HuH-7.5 (cell line): Measurements from ENCODE around the gene LRRC71.
A peak's percentile ranks its signal among the peaks of the same experiment; 100 is the strongest.

Experiments
- DNase-seq: peaks from one replicate; pipeline ENCODE4 v3.0.0; 2011; ENCODE audit warnings: low spot score

LRRC71 gene

GRCh38 chr1:156892190-156893047 is 28.0 kb upstream of the LRRC71 start:
- peak; percentile 95 for DNase-seq

GRCh38 chr1:156893048-156893953 is 27.1 kb upstream of the LRRC71 start, which contains the start of gene PEAR1:
PEAR1 (plus strand) TSS chr1:156893718; CDS start chr1:156903927, 10,209 bp downstream.
- no peak for DNase-seq

GRCh38 chr1:156894001-156894400 is 26.4 kb upstream of the LRRC71 start:
- no peak for DNase-seq

- DNase-seq: no peak
Measured at GRCh38 chr1:156894711-156895454, 25.5 kb upstream of the LRRC71 start.

GRCh38 chr1:156895455-156895812 is 25.0 kb upstream of the LRRC71 start:
- no peak for DNase-seq

GRCh38 chr1:156895927-156896326 is 24.5 kb upstream of the LRRC71 start:
- no peak for DNase-seq

- DNase-seq: no peak
Measured at GRCh38 chr1:156896490-156897033, 23.9 kb upstream of the LRRC71 start.

GRCh38 chr1:156897078-156897825 is 23.2 kb upstream of the LRRC71 start:
- no peak for DNase-seq

GRCh38 chr1:156898161-156898566 is 22.3 kb upstream of the LRRC71 start:
- DNase-seq: no peak

GRCh38 chr1:156898971-156899664 is 21.3 kb upstream of the LRRC71 start:
- DNase-seq: no peak

GRCh38 chr1:156899956-156900718 is 20.3 kb upstream of the LRRC71 start:
- no peak for DNase-seq

GRCh38 chr1:156900896-156901589 is 19.4 kb upstream of the LRRC71 start:
- no peak for DNase-seq

GRCh38 chr1:156901590-156901900 is 18.9 kb upstream of the LRRC71 start:
- no peak for DNase-seq

GRCh38 chr1:156901966-156902915 is 18.2 kb upstream of the LRRC71 start:
- DNase-seq: no peak

GRCh38 chr1:156903328-156904091 is 16.9 kb upstream of the LRRC71 start:
- DNase-seq: no peak

GRCh38 chr1:156904187-156904959 is 16.1 kb upstream of the LRRC71 start:
- DNase-seq: no peak

- no peak for DNase-seq
Measured at GRCh38 chr1:156905176-156905575, 15.3 kb upstream of the LRRC71 start.
